Stomach (tissue), 4 donors: ENCODE measurements around the gene DFFB.

Experiments
- CTCF ChIP-seq, 7 experiments: fragments of 450-650 bp in 4 of 7; fragments of 200-600 bp in 3 of 7; sonication (generic) in 3 of 7; IDR thresholded peaks; one replicate each; pipeline ENCODE4 v1.5.1; 2016 to 2019; ENCODE audit warnings: antibody characterized with exemption in 7 of 7, control low read depth in 2 of 7, mild to moderate bottlenecking in 1 of 7
- EP300 ChIP-seq: sonication (generic); formaldehyde crosslinking; IDR thresholded peaks from one replicate; pipeline ENCODE4 v1.6.1; 2017; ENCODE audit warnings: antibody characterized with exemption
- POLR2AphosphoS5 ChIP-seq, 3 donors: sonication (generic); formaldehyde crosslinking; IDR thresholded peaks; one replicate each; pipeline ENCODE4 v1.6.1; 2016; ENCODE audit warnings: antibody characterized with exemption in 3 of 3

- no peak for TF ChIP-seq CTCF (IDR thresholded peaks at IDR 0.05)
- no peak for TF ChIP-seq EP300
- no peak for TF ChIP-seq POLR2AphosphoS5 (IDR thresholded peaks at IDR 0.05)
These were observed 7.6 kb downstream of the DFFB start for GRCh38 chr1:3864884-3865283.
